ENCODE data around the gene NEDD4L.

The NEDD4L gene

GRCh38 chr18:58208207-58208932 lies 164.3 kb downstream of the NEDD4L start:
- DNase-seq (ENCODE audit: low read depth, low spot score) = no peak

- no peak for DNase-seq (ENCODE audit: low read depth, low spot score)
Measured at GRCh38 chr18:58209326-58209725, 165.3 kb downstream of the NEDD4L start.

DNA sequence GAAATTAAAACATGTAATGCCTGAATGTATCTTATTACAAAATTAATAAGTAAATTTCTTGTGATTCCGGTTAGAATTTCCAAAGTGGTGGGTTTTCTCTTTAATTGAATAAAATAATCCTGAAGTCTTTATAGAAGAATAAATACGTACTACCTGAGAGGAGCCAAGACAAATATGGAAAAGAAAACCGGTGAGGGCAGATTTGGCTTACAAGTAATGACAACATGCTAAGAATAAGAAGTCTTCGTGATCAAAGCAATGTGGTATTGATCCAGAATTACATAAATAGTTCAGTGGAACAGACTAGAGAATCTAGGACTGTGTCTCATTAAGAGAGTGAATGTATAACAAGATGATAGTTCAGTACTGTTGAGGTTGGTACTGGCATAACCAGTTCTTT lies 167.5 kb downstream of the NEDD4L start:
- no peak for DNase-seq (ENCODE audit: low read depth, low spot score)

GRCh38 chr18:58212274-58212673 lies 168.2 kb downstream of the NEDD4L start:
- no peak for DNase-seq (ENCODE audit: low read depth, low spot score)

- no peak for DNase-seq (ENCODE audit: low read depth, low spot score)
Measured at GRCh38 chr18:58213440-58213839, 169.4 kb downstream of the NEDD4L start.

GRCh38 chr18:58215011-58215410 lies 171.0 kb downstream of the NEDD4L start:
- no peak for DNase-seq (ENCODE audit: low read depth, low spot score)

- no peak for DNase-seq (ENCODE audit: low read depth, low spot score)
Measured at GRCh38 chr18:58216071-58216481, 172.1 kb downstream of the NEDD4L start.

- no peak for DNase-seq (ENCODE audit: low read depth, low spot score)
Measured at GRCh38 chr18:58217052-58217451, 173.0 kb downstream of the NEDD4L start.

DNA sequence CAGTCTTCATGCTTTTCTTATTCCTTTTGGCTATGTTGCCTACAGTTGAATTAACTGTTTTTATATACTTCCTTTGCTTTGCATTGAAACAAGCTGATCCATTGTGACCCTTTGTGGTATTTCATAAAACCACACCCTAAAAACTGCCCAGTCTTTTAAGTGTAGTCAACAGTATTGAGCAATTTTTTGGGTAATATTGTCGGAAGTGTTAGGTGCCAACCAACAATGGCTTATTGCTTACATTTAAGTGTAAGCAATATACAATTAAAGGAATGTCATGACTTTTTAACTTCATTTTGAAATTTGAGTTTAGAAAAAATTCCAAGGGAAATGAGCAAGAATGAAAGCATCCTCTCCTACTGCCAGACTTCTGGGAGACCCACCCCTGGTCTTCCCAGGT lies 174.1 kb downstream of the NEDD4L start:
- DNase-seq (ENCODE audit: low read depth, low spot score) = no peak

GRCh38 chr18:58221060-58221725 lies 177.2 kb downstream of the NEDD4L start:
- no peak for DNase-seq (ENCODE audit: low read depth, low spot score)

DNA sequence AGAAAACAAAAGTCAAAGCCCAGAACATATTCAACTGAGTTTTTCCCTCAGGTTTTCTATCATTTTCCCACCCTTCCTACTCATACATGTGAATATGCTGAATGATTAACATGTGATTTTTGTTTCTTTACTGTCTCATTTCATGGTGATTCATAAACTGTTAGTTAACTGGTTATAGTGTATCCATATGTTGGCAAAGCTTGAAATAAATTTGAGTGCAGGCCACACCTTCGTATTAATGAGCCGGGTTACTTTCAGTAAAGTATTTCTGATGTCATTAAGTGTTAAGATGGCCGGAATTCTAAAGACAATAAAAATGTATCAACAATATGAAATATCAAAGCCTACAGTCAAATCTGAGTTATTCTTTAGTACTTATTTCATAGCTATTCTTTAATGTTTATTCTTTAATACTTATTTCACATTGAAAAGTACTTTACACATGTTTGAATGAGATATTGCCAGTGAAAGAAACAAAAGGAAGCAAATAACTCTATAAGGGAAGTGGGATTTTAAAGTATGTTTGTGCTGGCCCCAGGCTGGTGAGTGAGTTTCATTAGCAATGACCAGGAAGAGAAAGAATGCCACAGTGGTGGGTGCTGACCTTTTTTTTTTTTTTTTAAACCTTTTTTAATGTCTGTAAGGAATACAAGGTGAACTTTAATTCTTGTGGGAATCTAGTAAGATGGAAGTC lies 178.6 kb downstream of the NEDD4L start:
- no peak for DNase-seq (ENCODE audit: low read depth, low spot score)

- no peak for DNase-seq (ENCODE audit: low read depth, low spot score)
Measured at GRCh38 chr18:58223717-58224424, 179.8 kb downstream of the NEDD4L start.

DNA sequence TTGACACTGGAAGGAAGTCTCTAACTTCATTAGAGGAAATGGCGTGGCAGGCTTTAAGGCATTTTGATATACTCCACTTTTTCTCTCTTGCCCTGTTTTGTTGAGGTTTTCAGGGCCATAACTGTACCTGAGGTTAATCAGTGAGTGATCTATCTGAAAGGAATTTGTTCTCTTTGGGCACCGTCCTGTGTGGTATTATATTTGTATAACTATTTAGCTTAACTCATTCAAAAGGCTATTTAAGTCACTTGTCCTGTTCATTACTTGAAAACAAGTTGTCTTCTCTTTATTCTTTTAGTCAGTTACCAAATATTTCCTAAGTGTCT lies 180.4 kb downstream of the NEDD4L start:
- no peak for DNase-seq (ENCODE audit: low read depth, low spot score)

GRCh38 chr18:58225101-58225500 lies 181.1 kb downstream of the NEDD4L start:
- DNase-seq (ENCODE audit: low read depth, low spot score) = no peak

GRCh38 chr18:58226429-58226828 lies 182.4 kb downstream of the NEDD4L start:
- DNase-seq (ENCODE audit: low read depth, low spot score) = no peak

GRCh38 chr18:58227361-58227930 lies 183.4 kb downstream of the NEDD4L start:
- no peak for DNase-seq (ENCODE audit: low read depth, low spot score)

DNA sequence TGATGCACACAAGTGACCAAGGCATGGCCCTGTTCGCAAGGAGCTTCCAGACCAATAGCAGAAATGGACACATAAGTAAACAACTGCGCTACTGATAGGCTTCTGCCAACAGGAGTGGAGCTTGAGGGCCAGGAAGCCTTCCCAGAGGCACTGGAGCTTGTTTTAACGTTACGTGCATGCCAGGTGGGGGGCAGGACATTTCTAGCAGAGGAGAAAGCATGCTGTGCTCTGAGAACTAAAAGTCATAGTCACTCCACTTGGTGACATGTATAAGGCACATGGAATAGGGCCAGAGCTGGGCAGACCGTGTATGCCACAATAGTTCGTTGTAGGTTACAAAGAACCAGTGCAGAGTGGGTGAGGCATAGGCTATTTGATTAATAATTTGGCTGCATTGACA lies 184.2 kb downstream of the NEDD4L start:
- no peak for DNase-seq (ENCODE audit: low read depth, low spot score)

GRCh38 chr18:58228762-58229161 lies 184.7 kb downstream of the NEDD4L start:
- DNase-seq (ENCODE audit: low read depth, low spot score) = no peak

GRCh38 chr18:58229162-58229561 lies 185.1 kb downstream of the NEDD4L start:
- DNase-seq (ENCODE audit: low read depth, low spot score) = no peak

DNA sequence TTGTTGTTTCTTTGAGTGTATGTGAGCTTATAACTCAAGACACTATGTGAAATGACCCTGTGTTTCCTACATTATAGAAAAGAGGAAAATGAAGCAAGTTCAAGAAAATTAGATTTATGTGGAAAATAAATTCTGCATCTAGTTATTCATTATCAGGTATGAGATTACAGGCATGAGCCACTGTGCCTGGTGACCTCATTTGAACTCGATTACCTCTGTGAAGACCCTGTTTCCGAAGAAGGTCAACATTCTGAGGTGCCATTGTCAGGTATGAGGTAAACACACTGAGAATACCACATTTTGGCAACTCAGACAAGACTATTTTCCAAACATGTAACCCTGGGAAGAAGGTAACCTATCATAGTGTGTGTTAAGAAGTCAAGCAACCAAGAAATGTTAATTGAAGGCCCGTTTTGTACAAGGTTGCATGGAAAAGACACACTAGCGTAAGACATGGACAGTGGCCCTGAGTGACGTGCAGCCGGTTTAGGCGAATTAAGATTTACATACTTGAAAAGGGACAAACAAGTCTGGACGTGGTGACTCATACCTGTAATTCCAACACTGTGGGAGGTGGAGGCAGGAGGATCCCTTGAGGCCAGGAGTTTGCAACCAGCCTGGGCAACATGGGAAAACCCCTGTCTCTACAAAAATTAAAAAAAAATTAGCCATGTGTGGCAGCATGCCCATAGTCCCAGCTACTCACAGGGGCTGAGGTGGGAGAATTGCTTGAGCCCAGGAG lies 186.6 kb downstream of the NEDD4L start:
- no peak for DNase-seq (ENCODE audit: low read depth, low spot score)

GRCh38 chr18:58231930-58232329 lies 187.9 kb downstream of the NEDD4L start:
- no peak for DNase-seq (ENCODE audit: low read depth, low spot score)

Measured in activated CD4-positive, CD25-positive, alpha-beta regulatory T cell treated with anti-CD3 and anti-CD28 coated beads, Interleukin-2, amount 50 U/mL, for 16 hours (primary cell).